Vagina (tissue), 2 donors: ENCODE measurements around the gene EPAS1.

Experiments used
- POLR2A ChIP-seq, 2 donors: fragments of 450-650 bp; IDR thresholded peaks; one replicate each; pipeline ENCODE4 v1.6.1; 2017; ENCODE audit warnings: antibody characterized with exemption in 2 of 2, mild to moderate bottlenecking in 2 of 2, moderate library complexity in 2 of 2
- TF ChIP-seq, protein P1 (sequence below), 3 experiments: fragments of 450-650 bp in 2 of 3; fragments of 200-600 bp in 1 of 3; sonication (generic) in 1 of 3; IDR thresholded peaks; one replicate each; pipeline ENCODE4 v1.5.1; 2017 to 2019; ENCODE audit warnings: antibody characterized with exemption in 3 of 3, mild to moderate bottlenecking in 2 of 3, moderate library complexity in 2 of 3

DNA sequence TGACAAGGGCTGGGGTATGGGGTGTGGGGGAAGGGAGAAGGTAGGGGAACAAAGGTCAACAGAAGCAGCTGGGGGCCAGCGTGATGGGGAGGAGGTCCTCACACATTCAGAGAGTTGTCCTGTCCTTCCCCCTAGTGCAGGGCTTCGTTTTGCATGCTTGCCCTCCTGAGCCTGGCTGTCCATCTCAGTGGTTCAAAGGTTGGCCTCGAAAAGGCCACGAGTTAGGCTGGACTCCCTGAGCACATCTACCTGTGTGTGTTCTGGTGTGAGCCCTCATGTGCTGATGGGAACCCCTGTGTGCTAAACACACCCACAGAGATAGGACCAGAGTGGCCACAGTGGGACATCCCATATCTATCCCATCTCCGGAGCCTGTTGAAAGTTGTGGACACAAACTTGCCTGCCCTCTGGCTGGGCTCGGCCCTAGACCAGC, 51.9 kb downstream of the EPAS1 start:
- no peak for TF ChIP-seq POLR2A (IDR thresholded peaks at IDR 0.05)
- TF ChIP-seq, protein P1, sequence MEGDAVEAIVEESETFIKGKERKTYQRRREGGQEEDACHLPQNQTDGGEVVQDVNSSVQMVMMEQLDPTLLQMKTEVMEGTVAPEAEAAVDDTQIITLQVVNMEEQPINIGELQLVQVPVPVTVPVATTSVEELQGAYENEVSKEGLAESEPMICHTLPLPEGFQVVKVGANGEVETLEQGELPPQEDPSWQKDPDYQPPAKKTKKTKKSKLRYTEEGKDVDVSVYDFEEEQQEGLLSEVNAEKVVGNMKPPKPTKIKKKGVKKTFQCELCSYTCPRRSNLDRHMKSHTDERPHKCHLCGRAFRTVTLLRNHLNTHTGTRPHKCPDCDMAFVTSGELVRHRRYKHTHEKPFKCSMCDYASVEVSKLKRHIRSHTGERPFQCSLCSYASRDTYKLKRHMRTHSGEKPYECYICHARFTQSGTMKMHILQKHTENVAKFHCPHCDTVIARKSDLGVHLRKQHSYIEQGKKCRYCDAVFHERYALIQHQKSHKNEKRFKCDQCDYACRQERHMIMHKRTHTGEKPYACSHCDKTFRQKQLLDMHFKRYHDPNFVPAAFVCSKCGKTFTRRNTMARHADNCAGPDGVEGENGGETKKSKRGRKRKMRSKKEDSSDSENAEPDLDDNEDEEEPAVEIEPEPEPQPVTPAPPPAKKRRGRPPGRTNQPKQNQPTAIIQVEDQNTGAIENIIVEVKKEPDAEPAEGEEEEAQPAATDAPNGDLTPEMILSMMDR (IDR thresholded peaks at IDR 0.05): no peak
